ENCODE measurements around the gene CREB5. TPM values are rescaled to one million over a fixed set of nuclear protein-coding genes. Genes with fewer than 3 reads are reported as not detected.

The CREB5 gene
- total and polyA plus RNA-seq, 11 donors = 7.6 to 38.7 (median 15.2) TPM

DNA sequence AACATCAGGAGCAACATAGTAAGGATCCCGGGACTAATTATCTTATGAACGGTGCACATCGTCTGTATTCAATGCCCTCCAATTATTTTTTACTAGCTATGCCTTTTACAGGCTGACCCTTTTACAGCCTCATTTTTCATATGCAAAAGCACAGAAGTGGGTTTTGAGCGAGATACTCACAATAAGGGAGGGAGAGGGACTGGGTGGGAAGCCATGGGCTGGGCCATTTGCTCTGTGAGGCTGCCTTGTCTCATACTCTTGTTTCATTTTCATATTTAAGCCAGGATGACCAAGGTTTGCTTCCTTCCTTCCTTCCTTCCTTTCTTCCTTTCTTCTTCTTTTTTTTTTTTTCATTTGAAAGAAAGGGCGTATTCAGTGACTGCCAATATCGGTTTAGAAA lies 286.5 kb downstream of the CREB5 start:
- H3K4me3 ChIP-seq = peak overlapping the region in 6 of 12 donors; percentile 5 to 21 (median 13)
- DNase-seq = no peak
- no peak for TF ChIP-seq POLR2A (IDR thresholded peaks at IDR 0.05)
- TF ChIP-seq, protein P1, sequence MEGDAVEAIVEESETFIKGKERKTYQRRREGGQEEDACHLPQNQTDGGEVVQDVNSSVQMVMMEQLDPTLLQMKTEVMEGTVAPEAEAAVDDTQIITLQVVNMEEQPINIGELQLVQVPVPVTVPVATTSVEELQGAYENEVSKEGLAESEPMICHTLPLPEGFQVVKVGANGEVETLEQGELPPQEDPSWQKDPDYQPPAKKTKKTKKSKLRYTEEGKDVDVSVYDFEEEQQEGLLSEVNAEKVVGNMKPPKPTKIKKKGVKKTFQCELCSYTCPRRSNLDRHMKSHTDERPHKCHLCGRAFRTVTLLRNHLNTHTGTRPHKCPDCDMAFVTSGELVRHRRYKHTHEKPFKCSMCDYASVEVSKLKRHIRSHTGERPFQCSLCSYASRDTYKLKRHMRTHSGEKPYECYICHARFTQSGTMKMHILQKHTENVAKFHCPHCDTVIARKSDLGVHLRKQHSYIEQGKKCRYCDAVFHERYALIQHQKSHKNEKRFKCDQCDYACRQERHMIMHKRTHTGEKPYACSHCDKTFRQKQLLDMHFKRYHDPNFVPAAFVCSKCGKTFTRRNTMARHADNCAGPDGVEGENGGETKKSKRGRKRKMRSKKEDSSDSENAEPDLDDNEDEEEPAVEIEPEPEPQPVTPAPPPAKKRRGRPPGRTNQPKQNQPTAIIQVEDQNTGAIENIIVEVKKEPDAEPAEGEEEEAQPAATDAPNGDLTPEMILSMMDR (IDR thresholded peaks at IDR 0.05) = no peak
- H3K9me3 ChIP-seq = no peaks in the 10 kb centered on the region
- WGBS, 4 donors = 56 to 69% (median 58%) methylated on average over 6 of the region's 6 CpGs
- intact Hi-C loops (cut with DNase I) = loop anchor here in 1 of 10 donors (2.0 kb wide), 1 partner anchor 156 kb away; no protein-coding TSS in a partner anchor
- peak in 2 of 4 donors; percentile 30 to 43 for ATAC-seq
- no peaks in the 10 kb centered on the region for H3K36me3 ChIP-seq
- H3K27ac ChIP-seq = peak overlapping the region in 9 of 12 donors; percentile 2 to 66 (median 32)
- H3K27me3 ChIP-seq = no peaks in the 10 kb centered on the region
- H3K4me1 ChIP-seq = peaks cover 0 to 79% (median 67%) of the 10 kb centered on the region in 12 donors

DNA sequence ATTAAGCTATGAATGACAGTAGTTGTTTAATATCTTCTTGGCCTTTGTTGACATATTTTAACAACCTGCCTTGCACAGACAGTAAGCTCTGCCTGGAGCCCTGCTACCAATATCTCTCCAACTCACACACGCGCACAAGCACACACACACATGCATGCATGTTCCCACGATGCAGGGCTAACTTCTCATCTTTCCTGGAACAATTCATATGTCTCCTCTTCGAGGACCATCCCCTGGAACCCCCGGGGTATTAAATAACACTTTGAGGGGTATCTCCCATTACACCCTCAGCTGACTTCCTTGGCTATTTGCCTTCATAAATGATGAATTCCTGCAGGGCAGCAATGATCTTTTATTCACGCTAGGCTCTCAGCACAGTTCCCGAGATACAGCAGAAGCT lies 287.8 kb downstream of the CREB5 start:
- ATAC-seq (no peak), DNase-seq (no peak)
- 46 to 64% (median 55%) methylated on average over 7 of the region's 7 CpGs for WGBS, 4 donors
- TF ChIP-seq, protein P1 (IDR thresholded peaks at IDR 0.05) = no peak
- TF ChIP-seq POLR2A (IDR thresholded peaks at IDR 0.05) = no peak
- peak overlapping the region in 9 of 12 donors; percentile 1 to 33 (median 19) for H3K27ac ChIP-seq
- no peaks in the 10 kb centered on the region for H3K27me3 ChIP-seq
- intact Hi-C loops (cut with DNase I) = no loop called here
- H3K36me3 ChIP-seq = no peaks in the 10 kb centered on the region
- peak overlapping the region in 2 of 12 donors; percentile 2 to 11 for H3K4me3 ChIP-seq
- H3K4me1 ChIP-seq = peaks cover 0 to 67% (median 56%) of the 10 kb centered on the region in 12 donors
- no peaks in the 10 kb centered on the region for H3K9me3 ChIP-seq

DNA sequence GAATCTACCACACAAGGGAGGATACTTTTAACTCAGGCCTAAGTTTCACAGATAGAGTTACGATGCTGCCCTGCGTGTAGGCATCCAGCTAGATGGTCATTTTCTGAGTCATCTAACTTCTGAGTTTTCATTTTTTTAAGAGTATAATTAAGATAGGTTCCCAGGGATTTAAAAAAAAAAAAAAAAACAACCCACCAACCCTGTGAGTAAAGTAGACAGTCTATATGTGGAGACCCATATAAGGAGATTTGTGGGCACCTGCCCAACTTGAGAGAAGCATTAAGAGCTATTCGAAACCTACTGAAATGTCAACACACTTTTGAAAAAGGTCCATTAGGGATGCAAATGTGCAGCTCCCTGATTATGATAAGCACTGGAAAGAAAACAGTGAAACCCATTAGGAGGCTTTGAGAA lies 288.5 kb downstream of the CREB5 start:
- no peak for TF ChIP-seq POLR2A (IDR thresholded peaks at IDR 0.05)
- TF ChIP-seq, protein P1 (IDR thresholded peaks at IDR 0.05) = no peak
- intact Hi-C loops (cut with DNase I) = no loop called here
- DNase-seq (no peak), ATAC-seq (peak in 2 of 4 donors; percentile 27 to 41)
- H3K4me1 ChIP-seq = peaks cover 0 to 64% (median 50%) of the 10 kb centered on the region in 12 donors
- peak overlapping the region in 1 of 12 donors; percentile 11 for H3K4me3 ChIP-seq
- H3K27me3 ChIP-seq = no peaks in the 10 kb centered on the region
- H3K36me3 ChIP-seq = no peaks in the 10 kb centered on the region
- WGBS, 4 donors = 46 to 62% (median 53%) methylated on average over 3 of the region's 3 CpGs
- peak overlapping the region in 8 of 12 donors; percentile 1 to 27 (median 16) for H3K27ac ChIP-seq
- H3K9me3 ChIP-seq = no peaks in the 10 kb centered on the region

DNA sequence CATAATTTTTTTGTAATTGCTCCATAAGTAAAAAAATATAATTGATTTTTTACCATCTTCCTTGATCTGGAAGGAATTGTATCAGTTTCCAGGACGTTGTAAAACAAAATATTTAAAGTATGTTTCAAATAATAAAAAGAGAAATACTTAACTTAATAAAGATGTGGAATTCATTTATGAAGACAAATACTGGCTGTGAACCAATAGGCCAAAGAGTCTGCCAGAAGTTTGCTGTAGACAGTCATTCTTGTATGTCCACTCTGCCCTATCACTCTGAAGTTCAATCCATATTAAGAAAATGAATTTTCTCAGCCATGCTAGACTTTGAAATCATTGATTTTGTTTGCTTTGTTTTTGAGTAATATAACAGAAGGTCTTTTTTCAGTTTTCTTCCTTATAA lies 289.4 kb downstream of the CREB5 start:
- intact Hi-C loops (cut with DNase I) = no loop called here
- 36 to 54% (median 47%) methylated on average over 1 of the region's 1 CpG for WGBS, 4 donors

More for the DNA sequence above, 289.4 kb downstream of the CREB5 start:
- Histone ChIP-seq H3K9me3 (no peaks in the 10 kb centered on the region), H3K4me3 (no peak overlapping the region), H3K27me3 (no peaks in the 10 kb centered on the region), H3K27ac (peak overlapping the region in 1 of 12 donors; percentile 13), H3K36me3 (no peaks in the 10 kb centered on the region), H3K4me1 (peaks cover 0 to 60% (median 43%) of the 10 kb centered on the region in 12 donors)
- ATAC-seq = no peak
- DNase-seq = no peak
- TF ChIP-seq, protein P1 (IDR thresholded peaks at IDR 0.05) = no peak
- no peak for TF ChIP-seq POLR2A (IDR thresholded peaks at IDR 0.05)
